NCI-H2196 treated with DMSO at 0.1 percent for 48 hours (cell line): ENCODE data around the gene PPM1E.

Source experiments
- DNase-seq: peaks from one replicate; lab custom pipeline; 2025; ENCODE audit not compliant: unreplicated experiment; lab: John Stamatoyannopoulos, UW

The PPM1E gene

GRCh38 chr17:59030811-59031210 is 275.2 kb downstream of the PPM1E start:
- DNase-seq, result no peak
